Measurements from ENCODE around the gene SPATA33.
"Not testable (repeated sequence)": the region's sequence is repeated elsewhere in the genome, so short reads cannot be mapped to it uniquely, and the experiment has no call there.

The SPATA33 gene

GRCh38 chr16:89651584-89651983 lies 6.1 kb upstream of the SPATA33 start:
- Histone ChIP-seq H3K4me3 (ENCODE audit: low read length) (no peak overlapping the region), H3K9ac (ENCODE audit: low read depth, low read length) (no peak overlapping the region), H3K4me1 (ENCODE audit: control insufficient read depth, insufficient read depth, low read length) (peaks cover 3% of the 10 kb centered on the region)

GRCh38 chr16:89653656-89654295 lies 3.9 kb upstream of the SPATA33 start:
- H3K36me3 ChIP-seq (ENCODE audit: insufficient read depth, low read length): peaks cover 11% of the 10 kb centered on the region
- no peak overlapping the region for H3K4me2 ChIP-seq (ENCODE audit: low read length)
- H3K9me3 ChIP-seq (replicated peaks; ENCODE audit: low read length): no peaks in the 10 kb centered on the region
- no peaks in the 10 kb centered on the region for H3K27me3 ChIP-seq (ENCODE audit: control insufficient read depth, insufficient read depth, low read length)
- no peak overlapping the region for H3K4me3 ChIP-seq (ENCODE audit: low read length)
- no peak overlapping the region for H3K9ac ChIP-seq (ENCODE audit: low read depth, low read length)
- H3K4me1 ChIP-seq (ENCODE audit: control insufficient read depth, insufficient read depth, low read length): peaks cover 8% of the 10 kb centered on the region

More at GRCh38 chr16:89651584-89651983, 6.1 kb upstream of the SPATA33 start:
- H3K27me3 ChIP-seq (ENCODE audit: control insufficient read depth, insufficient read depth, low read length): no peaks in the 10 kb centered on the region
- H3K4me2 ChIP-seq (ENCODE audit: low read length): no peak overlapping the region
- no peaks in the 10 kb centered on the region for H3K9me3 ChIP-seq (replicated peaks; ENCODE audit: low read length)
- H3K36me3 ChIP-seq (ENCODE audit: insufficient read depth, low read length): peaks cover 21% of the 10 kb centered on the region

GRCh38 chr16:89655062-89655643 lies 2.5 kb upstream of the SPATA33 start:
- Histone ChIP-seq H3K9ac (ENCODE audit: low read depth, low read length) (no peak overlapping the region), H3K4me3 (ENCODE audit: low read length) (no peak overlapping the region), H3K4me2 (ENCODE audit: low read length) (no peak overlapping the region), H3K9me3 (replicated peaks; ENCODE audit: low read length) (no peaks in the 10 kb centered on the region), H3K27me3 (ENCODE audit: control insufficient read depth, insufficient read depth, low read length) (no peaks in the 10 kb centered on the region), H3K36me3 (ENCODE audit: insufficient read depth, low read length) (peaks cover 17% of the 10 kb centered on the region), H3K4me1 (ENCODE audit: control insufficient read depth, insufficient read depth, low read length) (peaks cover 13% of the 10 kb centered on the region)

GRCh38 chr16:89656435-89657121 lies 1.1 kb upstream of the SPATA33 start:
- H3K27me3 ChIP-seq (ENCODE audit: control insufficient read depth, insufficient read depth, low read length): no peaks in the 10 kb centered on the region
- H3K9ac ChIP-seq (ENCODE audit: low read depth, low read length): peak overlapping the region; percentile 95
- H3K36me3 ChIP-seq (ENCODE audit: insufficient read depth, low read length): peaks cover 29% of the 10 kb centered on the region
- peak overlapping the region; percentile 97 for H3K4me3 ChIP-seq (ENCODE audit: low read length)
- peaks cover 13% of the 10 kb centered on the region for H3K4me1 ChIP-seq (ENCODE audit: control insufficient read depth, insufficient read depth, low read length)
- H3K9me3 ChIP-seq (replicated peaks; ENCODE audit: low read length): no peaks in the 10 kb centered on the region
- H3K4me2 ChIP-seq (ENCODE audit: low read length): peak overlapping the region; percentile 91

GRCh38 chr16:89658221-89658879 lies 714 bp downstream of the SPATA33 start:
- no peaks in the 10 kb centered on the region for H3K27me3 ChIP-seq (ENCODE audit: control insufficient read depth, insufficient read depth, low read length)
- peaks cover 13% of the 10 kb centered on the region for H3K4me1 ChIP-seq (ENCODE audit: control insufficient read depth, insufficient read depth, low read length)
- H3K36me3 ChIP-seq (ENCODE audit: insufficient read depth, low read length): peaks cover 31% of the 10 kb centered on the region
- H3K9ac ChIP-seq (ENCODE audit: low read depth, low read length): peak overlapping the region; percentile 95
- peak overlapping the region; percentile 97 for H3K4me3 ChIP-seq (ENCODE audit: low read length)
- peak overlapping the region; percentile 91 for H3K4me2 ChIP-seq (ENCODE audit: low read length)
- H3K9me3 ChIP-seq (replicated peaks; ENCODE audit: low read length): no peaks in the 10 kb centered on the region

- Histone ChIP-seq H3K4me3 (ENCODE audit: low read length) (no peak overlapping the region), H3K27me3 (ENCODE audit: control insufficient read depth, insufficient read depth, low read length) (no peaks in the 10 kb centered on the region), H3K4me2 (ENCODE audit: low read length) (no peak overlapping the region), H3K9me3 (replicated peaks; ENCODE audit: low read length) (no peaks in the 10 kb centered on the region), H3K36me3 (ENCODE audit: insufficient read depth, low read length) (peaks cover 35% of the 10 kb centered on the region), H3K9ac (ENCODE audit: low read depth, low read length) (no peak overlapping the region), H3K4me1 (ENCODE audit: control insufficient read depth, insufficient read depth, low read length) (peaks cover 13% of the 10 kb centered on the region)
Measured at GRCh38 chr16:89660146-89660545, 2.5 kb downstream of the SPATA33 start.

- H3K9me3 ChIP-seq (replicated peaks; ENCODE audit: low read length): no peaks in the 10 kb centered on the region
- H3K4me2 ChIP-seq (ENCODE audit: low read length): no peak overlapping the region
- H3K36me3 ChIP-seq (ENCODE audit: insufficient read depth, low read length): peaks cover 35% of the 10 kb centered on the region
Measured at GRCh38 chr16:89661215-89661614, 3.6 kb downstream of the SPATA33 start.

GRCh38 chr16:89664238-89664637 lies 6.6 kb downstream of the SPATA33 start:
- not testable (repeated sequence) for H3K4me2 ChIP-seq (ENCODE audit: low read length); H3K4me1 ChIP-seq (ENCODE audit: control insufficient read depth, insufficient read depth, low read length); H3K9ac ChIP-seq (ENCODE audit: low read depth, low read length); H3K27me3 ChIP-seq (ENCODE audit: control insufficient read depth, insufficient read depth, low read length); H3K9me3 ChIP-seq (replicated peaks; ENCODE audit: low read length); H3K4me3 ChIP-seq (ENCODE audit: low read length)
- peaks cover 35% of the 10 kb centered on the region for H3K36me3 ChIP-seq (ENCODE audit: insufficient read depth, low read length)

More at GRCh38 chr16:89661215-89661614, 3.6 kb downstream of the SPATA33 start:
- Histone ChIP-seq H3K9ac (ENCODE audit: low read depth, low read length) (no peak overlapping the region), H3K4me1 (ENCODE audit: control insufficient read depth, insufficient read depth, low read length) (peaks cover 13% of the 10 kb centered on the region), H3K4me3 (ENCODE audit: low read length) (no peak overlapping the region), H3K27me3 (ENCODE audit: control insufficient read depth, insufficient read depth, low read length) (no peaks in the 10 kb centered on the region)

- not testable (repeated sequence) for H3K9ac ChIP-seq (ENCODE audit: low read depth, low read length); H3K4me3 ChIP-seq (ENCODE audit: low read length); H3K4me2 ChIP-seq (ENCODE audit: low read length); H3K9me3 ChIP-seq (replicated peaks; ENCODE audit: low read length); H3K27me3 ChIP-seq (ENCODE audit: control insufficient read depth, insufficient read depth, low read length); H3K4me1 ChIP-seq (ENCODE audit: control insufficient read depth, insufficient read depth, low read length)
- peaks cover 10% of the 10 kb centered on the region for H3K36me3 ChIP-seq (ENCODE audit: insufficient read depth, low read length)
Measured at GRCh38 chr16:89667000-89667399, 9.4 kb downstream of the SPATA33 start.

- H3K27me3 ChIP-seq (ENCODE audit: control insufficient read depth, insufficient read depth, low read length): no peaks in the 10 kb centered on the region
- no peak overlapping the region for H3K4me2 ChIP-seq (ENCODE audit: low read length)
- H3K4me3 ChIP-seq (ENCODE audit: low read length): no peak overlapping the region
- H3K4me1 ChIP-seq (ENCODE audit: control insufficient read depth, insufficient read depth, low read length): peaks cover 5% of the 10 kb centered on the region
- peaks cover 10% of the 10 kb centered on the region for H3K36me3 ChIP-seq (ENCODE audit: insufficient read depth, low read length)
- H3K9me3 ChIP-seq (replicated peaks; ENCODE audit: low read length): no peaks in the 10 kb centered on the region
- no peak overlapping the region for H3K9ac ChIP-seq (ENCODE audit: low read depth, low read length)
Measured at GRCh38 chr16:89667633-89668032, 10.0 kb downstream of the SPATA33 start.

GRCh38 chr16:89668790-89669158 lies 11.1 kb downstream of the SPATA33 start:
- H3K9ac ChIP-seq (ENCODE audit: low read depth, low read length): no peak overlapping the region
- no peaks in the 10 kb centered on the region for H3K27me3 ChIP-seq (ENCODE audit: control insufficient read depth, insufficient read depth, low read length)
- H3K4me3 ChIP-seq (ENCODE audit: low read length): no peak overlapping the region
- H3K36me3 ChIP-seq (ENCODE audit: insufficient read depth, low read length): peaks cover 5% of the 10 kb centered on the region
- no peak overlapping the region for H3K4me2 ChIP-seq (ENCODE audit: low read length)
- no peaks in the 10 kb centered on the region for H3K9me3 ChIP-seq (replicated peaks; ENCODE audit: low read length)
- peaks cover 5% of the 10 kb centered on the region for H3K4me1 ChIP-seq (ENCODE audit: control insufficient read depth, insufficient read depth, low read length)
